GM10266 (cell line): Measurements from ENCODE around the gene CTBP2.
"Not testable (repeated sequence)": the region's sequence is repeated elsewhere in the genome, so short reads cannot be mapped to it uniquely, and the experiment has no call there.

Experiments used
- DNase-seq: peaks from one replicate; pipeline ENCODE4 v3.0.0; 2012; ENCODE audit errors: extremely low spot score
- CTCF ChIP-seq: IDR thresholded peaks from 2 replicates; pipeline ENCODE4 v1.5.1; 2012; ENCODE audit warnings: mild to moderate bottlenecking, low read depth; ENCODE audit not compliant: control insufficient read depth, insufficient read depth; ENCODE audit errors: missing control alignments

CTBP2 gene

GRCh38 chr10:125186431-125187170, 26.2 kb upstream of the CTBP2 start:
- no peak for TF ChIP-seq CTCF
- DNase-seq: no peak

- not testable (repeated sequence) for DNase-seq
These were observed 18.7 kb upstream of the CTBP2 start for GRCh38 chr10:125179107-125179506.

- TF ChIP-seq CTCF: no peak
- no peak for DNase-seq
These were observed 17.6 kb upstream of the CTBP2 start for GRCh38 chr10:125177641-125178640.

GRCh38 chr10:125175807-125176206, 15.4 kb upstream of the CTBP2 start:
- no peak for DNase-seq
- TF ChIP-seq CTCF: no peak

- DNase-seq: no peak
- no peak for TF ChIP-seq CTCF
These were observed 14.0 kb upstream of the CTBP2 start for GRCh38 chr10:125174360-125174759.

GRCh38 chr10:125172694-125173093, 12.3 kb upstream of the CTBP2 start:
- no peak for TF ChIP-seq CTCF
- DNase-seq: no peak

- TF ChIP-seq CTCF: no peak
- no peak for DNase-seq
These were observed 11.3 kb upstream of the CTBP2 start for GRCh38 chr10:125171402-125172306.
